ENCODE data around the gene EFHC1.

The EFHC1 gene

DNA sequence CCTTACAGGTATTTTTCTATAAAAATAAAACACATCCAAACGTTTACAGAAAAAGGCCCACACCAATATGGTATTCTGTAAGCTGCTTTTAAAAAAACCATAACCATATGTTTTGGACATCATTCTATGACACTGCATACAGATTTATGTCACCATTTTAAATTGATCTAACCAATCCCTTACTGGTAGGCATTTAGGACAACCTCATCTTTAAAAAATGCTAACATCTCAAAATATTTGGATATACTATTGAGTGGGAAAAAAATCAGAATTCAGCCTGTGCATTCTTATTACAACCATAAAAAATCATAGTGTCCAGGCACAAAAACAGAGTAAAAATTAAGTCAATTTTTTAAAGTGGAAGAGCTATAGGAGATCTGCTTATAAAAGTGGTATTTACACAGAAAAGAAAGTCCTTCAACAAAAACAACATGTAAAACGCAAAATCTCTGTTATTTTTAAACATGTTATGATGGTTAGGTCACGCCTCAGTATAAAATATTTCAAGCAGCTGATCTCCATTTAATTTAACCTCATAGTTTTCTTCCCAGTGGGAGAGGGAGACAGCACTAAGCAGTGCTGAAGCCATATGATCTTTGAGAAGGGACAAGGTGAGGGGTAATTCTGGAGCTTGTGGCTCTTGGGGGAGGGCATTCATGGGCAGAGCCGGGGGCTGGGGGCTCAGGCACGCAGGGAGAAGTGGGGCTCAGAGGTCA, 135.5 kb downstream of the EFHC1 start:
- DNase-seq (ENCODE audit: low read depth), result no peak

DNA sequence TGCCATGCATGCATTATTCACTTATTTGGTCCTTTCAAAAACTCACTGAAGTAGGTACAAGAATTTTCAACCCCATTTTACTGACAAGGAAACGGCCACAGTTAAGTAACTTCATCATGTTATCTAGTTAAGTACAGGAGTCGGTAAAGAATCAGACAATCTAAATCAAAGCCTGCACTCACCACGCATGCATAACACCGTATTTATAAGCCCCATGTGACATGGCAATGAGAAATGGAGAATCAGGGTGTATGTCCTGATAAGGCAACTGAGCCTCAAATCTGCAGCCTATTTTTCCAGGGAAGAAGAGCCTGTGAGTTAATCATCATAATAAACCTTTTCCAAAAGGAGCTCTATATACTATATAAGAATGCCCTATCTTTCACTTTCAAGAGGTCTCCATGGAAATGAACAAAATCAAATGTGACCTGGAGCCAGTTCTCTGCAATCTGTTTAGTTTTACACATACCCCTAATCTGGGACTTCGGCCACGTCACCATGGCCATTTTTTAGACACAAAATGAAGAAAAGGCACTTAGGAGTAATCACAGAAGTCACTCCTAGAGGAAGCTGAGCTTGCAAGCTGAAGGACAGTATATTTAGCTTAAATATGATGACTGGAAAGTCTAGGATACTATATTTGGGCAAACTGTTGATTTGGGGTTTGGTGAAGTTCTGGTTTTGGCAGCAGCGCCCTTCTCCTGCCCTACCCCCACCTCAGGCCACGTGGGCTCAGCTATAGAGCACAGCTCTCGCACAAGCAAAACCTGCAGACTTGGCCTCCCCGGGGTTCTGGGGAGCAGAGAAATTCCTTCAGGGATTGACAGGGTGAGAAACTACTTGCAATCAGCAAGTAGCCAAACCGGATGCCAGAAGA, 137.5 kb downstream of the EFHC1 start:
- no peak for DNase-seq (ENCODE audit: low read depth)

DNA sequence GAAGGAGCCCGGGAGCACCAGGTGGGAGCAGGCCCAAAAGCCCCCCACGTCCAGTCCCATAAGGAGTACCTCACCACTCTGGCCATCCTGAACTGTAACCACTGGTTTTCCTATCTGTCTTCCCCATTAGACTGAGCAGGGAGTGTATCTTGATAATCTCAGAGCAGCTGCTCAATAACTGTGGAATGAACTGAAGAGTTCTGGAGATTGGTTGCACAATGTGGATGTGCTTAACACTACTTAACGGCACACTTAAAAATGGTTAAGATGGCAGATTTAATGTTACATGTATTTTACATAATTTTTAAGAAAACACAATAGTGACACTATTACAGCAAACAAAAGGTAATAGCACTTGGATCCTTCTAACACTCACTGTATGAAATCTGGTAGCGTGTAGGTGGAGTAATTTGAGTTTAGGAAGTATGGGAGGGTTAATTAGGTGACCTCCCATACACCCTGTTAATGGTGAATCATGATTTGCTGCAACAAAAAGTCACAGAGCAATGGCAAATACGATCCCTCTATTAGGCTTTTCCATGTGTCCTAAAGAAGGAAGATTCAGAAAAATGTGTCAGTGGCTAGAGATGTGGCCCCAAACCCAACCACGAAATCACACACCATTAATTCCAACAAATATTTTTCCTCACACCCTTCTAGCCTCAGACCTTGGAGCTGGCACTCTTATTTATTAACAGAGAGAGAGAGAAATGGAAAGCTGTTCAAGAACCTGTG, 138.3 kb downstream of the EFHC1 start:
- DNase-seq (ENCODE audit: low read depth), result no peak

DNA sequence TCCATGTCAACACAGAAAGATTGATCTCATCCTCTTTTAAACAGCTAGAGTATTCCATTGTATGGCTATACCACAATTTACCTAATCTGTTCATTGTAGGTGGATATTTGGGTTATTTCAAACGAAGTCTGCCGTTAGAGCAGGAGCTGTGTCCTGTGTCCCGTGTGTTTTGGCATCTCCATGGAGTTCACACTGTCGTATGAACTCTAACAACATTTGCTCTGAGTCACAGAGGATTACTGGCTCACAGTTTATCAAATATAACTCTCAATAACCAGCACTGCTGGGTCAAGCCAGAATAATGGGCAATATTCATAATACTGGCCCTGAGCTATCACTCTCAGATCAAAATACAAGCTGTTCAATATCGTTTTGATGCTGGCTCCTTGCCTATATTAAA, 140.3 kb downstream of the EFHC1 start:
- no peak for DNase-seq (ENCODE audit: low read depth)

DNA sequence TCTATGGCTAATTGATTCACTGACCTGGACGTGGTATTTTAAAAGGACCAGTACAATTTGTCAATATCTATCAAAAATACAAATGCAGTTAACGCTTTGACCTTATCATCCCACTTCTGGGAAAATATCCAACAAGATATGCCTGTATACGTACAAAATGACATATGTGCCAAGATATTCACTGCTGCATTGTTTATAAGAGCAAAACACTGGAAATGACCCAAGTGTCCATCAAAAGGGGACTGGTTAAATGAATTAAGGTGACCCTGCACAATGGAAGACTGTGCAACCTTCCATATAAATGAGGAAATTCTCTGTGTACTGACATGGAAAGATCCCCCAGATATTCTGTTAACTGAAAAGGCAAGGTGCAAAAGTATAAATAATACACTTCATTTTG, 142.8 kb downstream of the EFHC1 start:
- DNase-seq (ENCODE audit: low read depth), result no peak

DNA sequence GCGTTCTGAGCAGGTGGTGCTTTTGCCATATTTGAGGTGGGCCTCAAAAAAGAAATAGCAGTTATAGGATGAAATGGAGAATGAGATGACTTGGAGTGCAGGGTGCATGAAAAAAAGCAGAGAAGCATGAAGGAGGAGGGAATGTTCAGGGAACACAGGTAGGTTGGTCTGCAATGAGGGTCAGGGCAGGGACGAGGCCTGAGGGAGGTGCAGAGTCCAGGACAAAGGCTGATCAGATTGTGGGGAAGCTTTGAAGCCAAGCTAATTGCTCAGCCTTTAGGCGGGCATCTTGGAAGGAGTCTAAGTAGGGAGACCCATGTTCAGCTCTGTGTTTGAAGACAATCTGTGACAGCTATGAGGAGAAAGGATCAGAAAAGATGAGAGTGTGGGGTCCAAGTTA, 144.7 kb downstream of the EFHC1 start:
- no peak for DNase-seq (ENCODE audit: low read depth)

DNA sequence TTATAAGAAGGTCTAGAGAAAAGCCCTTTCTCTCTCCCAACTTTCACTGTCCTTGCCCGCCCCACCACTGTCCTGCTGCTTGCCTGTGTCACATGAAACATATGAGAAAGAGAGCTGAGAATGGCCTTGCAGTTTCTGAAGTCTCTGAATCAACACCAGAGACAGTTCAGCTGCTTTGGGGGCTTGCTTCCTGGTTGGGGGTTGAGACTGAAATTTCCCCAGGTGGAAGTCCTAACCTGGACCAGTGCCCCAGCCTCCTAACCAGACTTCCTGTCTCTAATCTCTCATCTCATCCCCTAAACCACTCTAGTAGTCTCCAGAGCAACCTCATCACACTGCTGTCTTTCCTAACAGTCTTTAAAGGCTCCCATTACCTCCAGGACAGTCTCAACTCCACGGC, 146.1 kb downstream of the EFHC1 start:
- DNase-seq (ENCODE audit: low read depth), result no peak

DNA sequence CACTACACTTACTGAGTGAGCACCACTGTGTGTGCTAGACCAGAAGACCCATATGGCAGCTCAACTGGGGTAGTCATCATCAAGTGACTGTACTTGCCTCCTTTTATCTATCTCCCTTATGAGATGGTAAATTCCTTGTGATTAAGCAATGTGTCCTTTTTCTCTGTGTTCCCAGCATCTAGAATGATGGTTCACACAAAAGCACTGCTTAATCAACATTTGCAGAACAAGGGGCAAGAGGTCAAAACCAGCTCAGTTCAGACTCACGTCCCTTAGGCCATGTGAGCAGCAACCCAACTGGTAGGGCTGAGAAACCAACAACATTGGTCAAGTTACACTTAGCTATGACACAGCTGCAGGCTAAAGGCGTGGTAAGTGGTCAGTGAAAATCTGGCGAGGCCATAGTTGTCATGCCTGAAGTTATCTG, 146.7 kb downstream of the EFHC1 start:
- DNase-seq (ENCODE audit: low read depth), result no peak

DNA sequence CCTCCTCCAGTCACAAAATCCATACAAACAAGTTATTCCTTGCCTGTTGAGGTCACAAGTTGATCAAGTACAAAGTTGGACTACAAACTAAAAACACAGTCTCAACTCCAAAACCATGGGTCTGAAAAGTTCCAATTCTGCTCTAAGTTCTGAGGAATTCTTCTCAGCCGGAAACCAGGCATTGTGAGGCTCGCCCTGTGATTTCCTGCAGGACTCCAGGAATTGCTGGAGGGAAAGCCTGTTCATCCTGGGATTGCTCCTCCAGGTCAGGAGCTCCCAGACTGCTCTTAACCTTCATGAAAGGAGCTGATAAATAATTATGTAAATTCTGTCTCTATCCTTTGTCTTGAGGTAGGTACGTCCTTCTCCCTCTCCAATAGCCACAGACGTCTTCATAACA, 148.2 kb downstream of the EFHC1 start:
- DNase-seq (ENCODE audit: low read depth), result no peak

DNA sequence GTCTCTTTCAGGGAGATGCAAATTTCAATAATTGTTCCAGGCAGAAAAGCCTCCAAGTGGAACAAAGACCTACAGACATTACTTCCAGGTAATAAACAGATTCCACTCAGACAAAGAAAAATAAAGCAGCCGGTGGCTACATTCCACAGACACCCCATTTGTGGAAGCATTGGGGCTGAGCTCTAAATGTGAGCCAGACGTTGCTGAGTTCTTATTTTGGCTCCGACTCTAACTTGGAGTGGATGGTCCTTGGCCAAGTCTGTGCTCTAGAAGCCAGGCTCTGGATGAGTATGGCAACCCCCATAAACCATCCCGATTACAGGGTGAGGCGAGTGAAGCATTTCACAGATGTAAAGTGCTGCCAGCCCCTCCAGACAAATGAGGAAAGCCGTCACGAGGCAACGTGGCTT, 150.2 kb downstream of the EFHC1 start:
- no peak for DNase-seq (ENCODE audit: low read depth)

DNA sequence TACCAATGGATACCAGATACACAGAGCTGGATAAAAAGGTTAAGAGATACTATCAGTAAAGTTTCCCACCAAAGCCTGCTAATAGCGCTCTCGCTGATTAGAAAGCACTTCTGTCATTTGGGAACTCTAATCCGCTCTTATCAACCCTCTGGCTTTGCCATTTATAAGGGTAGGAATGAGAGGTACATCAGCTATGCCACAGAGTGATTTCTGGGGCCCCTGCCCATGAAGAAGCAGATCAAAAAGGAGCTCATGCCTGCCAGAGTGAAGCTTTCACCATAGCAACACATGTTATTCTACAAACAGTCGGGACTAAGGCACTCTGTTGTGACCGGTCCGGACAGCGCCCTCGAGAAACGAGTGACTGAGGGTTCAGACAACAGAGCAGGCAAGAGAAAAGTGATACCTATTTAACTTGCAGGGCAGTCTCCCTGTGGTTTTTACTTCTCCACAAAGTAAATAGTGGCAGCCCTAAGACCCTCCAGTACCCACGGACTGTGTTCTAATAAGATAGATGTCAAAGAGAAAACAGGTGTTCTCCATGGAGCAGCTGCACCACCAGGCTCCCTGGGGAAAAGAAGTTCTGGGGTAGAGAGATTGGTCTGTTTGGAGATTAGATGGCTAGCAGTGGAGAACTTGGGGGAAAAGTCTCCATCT, 151.1 kb downstream of the EFHC1 start:
- no peak for DNase-seq (ENCODE audit: low read depth)

DNA sequence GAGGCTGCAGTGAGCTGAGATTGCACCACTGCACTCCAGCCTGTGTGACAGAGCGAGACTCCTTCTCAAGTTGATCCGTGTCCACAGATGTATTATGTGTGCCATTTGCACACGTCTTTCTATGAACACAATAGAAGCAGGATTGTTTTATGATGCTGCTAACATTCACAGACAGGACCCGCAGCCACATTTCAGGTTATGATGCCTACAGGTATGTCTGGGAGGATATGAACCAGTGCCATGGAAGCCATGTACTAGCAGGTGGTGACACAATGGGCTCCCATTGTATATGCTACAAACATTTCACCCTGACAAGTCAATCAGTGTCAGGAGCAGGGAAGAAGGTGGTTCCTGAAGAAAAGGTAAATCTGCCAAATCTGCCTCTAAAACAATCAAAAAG, 152.4 kb downstream of the EFHC1 start:
- DNase-seq (ENCODE audit: low read depth), result no peak

DNA sequence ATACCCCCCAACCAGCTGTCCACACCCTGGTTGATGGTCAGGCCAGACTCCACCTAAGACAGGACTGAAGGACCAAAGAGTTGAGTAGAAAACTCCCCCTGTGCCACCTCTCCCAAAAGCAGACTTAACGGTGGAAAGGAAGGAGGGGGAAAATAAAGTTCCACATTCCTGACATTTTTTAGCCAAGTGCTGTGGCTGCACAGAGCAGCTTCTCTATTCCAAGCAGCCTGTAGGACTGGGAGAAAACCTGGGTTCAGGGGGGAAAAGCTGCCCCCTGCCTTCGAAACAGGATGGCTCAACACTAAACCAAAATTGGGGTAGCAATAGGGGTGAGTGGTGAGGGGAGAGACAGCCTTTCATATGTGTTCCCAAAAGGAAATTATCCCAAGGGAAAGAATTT, 153.2 kb downstream of the EFHC1 start:
- DNase-seq (ENCODE audit: low read depth), result no peak
